ENCODE data around the gene CYB5A.
"Not testable (repeated sequence)": the region's sequence is repeated elsewhere in the genome, so short reads cannot be mapped to it uniquely, and the experiment has no call there.

Gene CYB5A

GRCh38 chr18:74291771-74292540 is at the start of gene CYB5A:
Gene CYB5A, minus strand, starts transcription at chr18:74291963. Its CDS starts 88 bp downstream, at chr18:74291875.
- DNase-seq (ENCODE audit: low read depth) = peak; percentile 98

DNA sequence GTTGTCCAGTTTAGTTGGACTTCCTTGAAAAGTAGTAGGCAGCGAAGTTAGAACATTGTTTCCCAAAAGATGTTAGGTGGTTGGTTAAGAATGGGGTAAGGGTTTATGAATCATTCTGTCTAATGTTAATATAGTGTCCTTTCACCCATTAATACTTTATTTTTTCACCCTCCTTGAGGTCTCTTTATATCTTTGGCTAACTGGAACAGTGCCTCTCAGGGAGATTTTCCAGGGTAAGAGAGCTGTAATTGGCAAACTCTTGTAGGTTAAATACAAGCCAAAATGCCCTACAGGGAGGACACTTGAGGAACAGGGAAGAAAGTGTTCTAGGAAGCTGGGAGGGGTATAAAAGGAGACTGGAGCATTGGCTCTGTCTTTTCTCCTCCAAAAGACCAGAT is 46.1 kb upstream of the CYB5A start:
- DNase-seq (ENCODE audit: low read depth) = no peak

DNA sequence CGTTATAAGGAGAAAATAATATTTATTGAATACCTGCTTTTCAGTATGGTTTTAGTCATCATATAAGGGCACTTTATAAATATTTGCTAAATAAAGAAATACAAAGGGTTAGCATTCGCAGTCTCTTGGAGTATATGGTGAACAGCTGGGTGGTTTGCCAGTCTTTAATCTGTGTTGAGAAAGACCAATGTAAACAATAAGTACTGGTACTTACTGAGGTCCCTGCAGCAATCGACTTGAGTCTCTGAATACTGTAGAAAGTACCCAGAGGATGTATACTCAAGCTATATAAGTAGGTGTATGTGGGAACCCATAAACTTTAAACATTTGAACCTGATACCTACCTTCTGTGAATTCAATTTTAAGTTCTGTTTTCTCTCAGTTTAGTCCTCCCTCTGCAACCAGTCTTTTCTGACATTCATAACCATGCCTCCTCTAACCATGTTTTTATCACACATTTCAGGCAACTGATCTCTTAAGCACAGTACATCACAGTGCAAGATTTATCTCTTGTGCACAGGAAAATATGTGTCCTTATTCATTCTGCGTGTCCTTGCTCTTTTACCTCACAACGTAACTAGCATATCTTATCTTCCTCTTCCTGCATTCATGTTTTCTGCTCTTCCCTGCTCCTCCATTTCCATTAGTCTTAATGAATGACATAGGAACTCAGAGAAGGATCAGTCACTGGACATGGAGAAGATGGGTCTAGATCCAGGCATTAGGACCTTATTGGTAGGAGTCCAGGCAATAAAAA is 45.6 kb upstream of the CYB5A start:
- no peak for DNase-seq (ENCODE audit: low read depth)

DNA sequence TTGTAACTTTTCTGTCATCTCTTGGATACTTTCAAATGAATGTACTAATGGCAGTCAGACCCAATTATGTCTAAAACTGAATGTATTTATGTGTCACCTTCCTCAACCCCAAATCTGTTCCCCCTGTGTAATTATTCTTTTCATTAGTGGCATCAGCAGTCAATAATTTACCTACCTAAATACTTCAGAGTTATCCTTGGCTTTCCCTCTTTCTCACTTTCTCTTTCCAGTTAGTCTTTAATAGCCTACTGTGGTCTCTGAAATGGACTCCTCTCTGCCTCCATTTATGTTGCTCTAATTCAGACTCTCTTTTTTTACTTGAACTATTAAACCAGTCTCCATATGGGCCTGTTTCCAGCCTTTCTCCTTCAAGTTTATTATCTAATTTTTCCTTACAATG is 44.9 kb upstream of the CYB5A start:
- DNase-seq (ENCODE audit: low read depth) = no peak

DNA sequence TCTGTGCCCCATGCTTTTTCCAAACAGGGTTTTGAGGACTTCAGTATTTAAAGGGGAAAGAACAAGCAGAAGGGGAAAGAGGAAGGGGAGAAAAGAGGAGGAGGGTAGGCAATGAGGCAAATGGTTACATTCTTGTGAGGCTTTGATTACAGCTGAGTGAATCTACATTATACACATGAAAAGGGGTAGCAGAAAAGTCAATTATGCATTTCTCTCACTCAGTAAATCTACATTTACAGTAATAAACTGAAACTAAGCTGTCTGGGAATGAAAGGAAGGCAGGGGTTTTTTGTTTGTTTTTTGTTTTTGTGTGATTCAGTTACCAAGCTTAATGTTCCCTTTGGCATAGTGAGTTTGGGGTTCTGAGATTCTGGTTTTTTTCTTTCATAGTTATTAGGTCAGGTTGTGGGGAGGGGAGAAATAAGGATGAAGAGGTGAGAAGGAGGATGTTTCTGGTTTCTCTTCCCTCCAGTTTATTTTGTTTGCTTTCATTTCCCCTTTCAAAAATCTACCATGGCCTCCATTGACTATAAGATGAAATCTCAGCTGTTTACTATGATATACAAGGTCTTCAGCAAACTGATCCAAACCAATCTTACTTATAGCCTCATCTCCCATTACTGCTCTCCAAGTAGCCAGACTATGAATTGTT is 42.6 kb upstream of the CYB5A start:
- no peak for DNase-seq (ENCODE audit: low read depth)

DNA sequence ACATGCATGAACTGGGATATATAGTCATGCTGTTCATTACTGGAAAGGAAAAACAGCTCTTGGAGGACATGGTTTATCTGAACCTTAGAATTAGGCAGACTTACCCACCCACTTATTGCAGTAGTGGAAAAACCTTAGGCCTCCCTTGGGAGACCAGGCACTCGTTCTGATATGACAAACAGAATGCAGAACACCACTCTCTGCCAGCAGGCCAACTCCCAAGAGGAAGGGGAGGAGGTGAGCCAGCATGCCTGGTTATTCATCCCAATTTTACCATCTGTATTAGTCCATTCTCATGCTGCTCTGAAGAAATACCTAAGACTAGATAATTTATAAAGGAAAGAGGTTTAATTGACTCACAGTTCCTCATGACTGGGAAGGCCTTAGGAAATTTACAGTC is 41.3 kb upstream of the CYB5A start:
- DNase-seq (ENCODE audit: low read depth) = no peak

DNA sequence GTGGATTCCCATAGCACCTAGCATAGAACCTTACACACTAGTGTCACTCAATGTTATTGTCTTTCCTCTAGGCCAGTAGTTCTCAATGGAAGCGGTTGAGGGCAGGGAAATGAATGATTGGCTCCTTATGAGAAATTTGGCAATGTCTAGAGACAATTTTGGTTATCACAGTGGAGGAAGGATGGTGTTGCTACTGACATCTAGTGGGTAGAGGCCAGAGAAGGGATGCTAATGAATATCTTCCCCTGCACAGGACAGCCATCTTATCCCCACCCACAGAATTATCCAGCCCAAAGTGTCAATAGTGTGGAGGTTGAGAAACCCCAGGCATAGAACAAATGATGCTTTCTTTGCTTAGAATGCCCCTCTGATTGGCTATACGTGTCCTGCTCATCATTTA is 39.6 kb upstream of the CYB5A start:
- no peak for DNase-seq (ENCODE audit: low read depth)

GRCh38 chr18:74329688-74330205 is 38.0 kb upstream of the CYB5A start:
- DNase-seq (ENCODE audit: low read depth) = no peak

DNA sequence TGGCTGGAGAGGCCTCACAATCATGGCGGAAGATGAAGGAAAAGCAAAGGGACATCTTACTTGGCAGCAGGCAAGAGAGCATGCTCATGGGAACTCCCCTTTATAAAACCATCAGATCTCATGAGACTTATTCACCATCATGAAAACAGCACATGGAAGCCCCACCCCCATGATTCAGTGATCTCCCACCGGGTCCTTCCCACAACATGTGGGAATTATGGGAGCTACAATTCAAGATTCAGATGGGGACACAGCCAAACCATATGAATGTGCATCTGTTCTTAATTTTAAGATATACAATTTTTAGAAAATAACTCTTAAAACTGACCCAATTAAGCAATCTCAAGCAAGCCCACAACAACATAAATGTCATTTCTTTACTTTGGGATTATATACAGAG is 36.4 kb upstream of the CYB5A start:
- no peak for DNase-seq (ENCODE audit: low read depth)

- not testable (repeated sequence) for DNase-seq (ENCODE audit: low read depth)
These were observed 35.0 kb upstream of the CYB5A start for GRCh38 chr18:74326791-74327190.

DNA sequence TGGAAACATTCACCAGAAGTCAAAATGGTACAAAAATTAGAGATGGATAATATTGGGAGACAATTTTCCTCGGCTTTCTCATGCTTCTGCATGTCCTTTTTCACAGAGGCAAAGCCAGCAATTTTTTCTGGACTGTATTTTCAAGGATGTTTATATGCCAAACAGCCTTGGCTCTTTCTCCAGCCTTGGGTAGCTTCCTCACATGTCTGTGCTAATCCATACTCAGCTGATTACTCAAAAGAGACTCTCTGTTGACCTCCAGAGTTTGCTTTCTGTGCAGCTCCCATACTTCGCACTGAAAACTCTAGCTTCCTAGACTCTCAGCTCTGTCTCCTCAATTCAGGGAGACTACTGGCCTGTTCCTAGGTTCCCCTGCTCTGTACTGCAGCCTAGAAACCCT is 34.5 kb upstream of the CYB5A start:
- no peak for DNase-seq (ENCODE audit: low read depth)

DNA sequence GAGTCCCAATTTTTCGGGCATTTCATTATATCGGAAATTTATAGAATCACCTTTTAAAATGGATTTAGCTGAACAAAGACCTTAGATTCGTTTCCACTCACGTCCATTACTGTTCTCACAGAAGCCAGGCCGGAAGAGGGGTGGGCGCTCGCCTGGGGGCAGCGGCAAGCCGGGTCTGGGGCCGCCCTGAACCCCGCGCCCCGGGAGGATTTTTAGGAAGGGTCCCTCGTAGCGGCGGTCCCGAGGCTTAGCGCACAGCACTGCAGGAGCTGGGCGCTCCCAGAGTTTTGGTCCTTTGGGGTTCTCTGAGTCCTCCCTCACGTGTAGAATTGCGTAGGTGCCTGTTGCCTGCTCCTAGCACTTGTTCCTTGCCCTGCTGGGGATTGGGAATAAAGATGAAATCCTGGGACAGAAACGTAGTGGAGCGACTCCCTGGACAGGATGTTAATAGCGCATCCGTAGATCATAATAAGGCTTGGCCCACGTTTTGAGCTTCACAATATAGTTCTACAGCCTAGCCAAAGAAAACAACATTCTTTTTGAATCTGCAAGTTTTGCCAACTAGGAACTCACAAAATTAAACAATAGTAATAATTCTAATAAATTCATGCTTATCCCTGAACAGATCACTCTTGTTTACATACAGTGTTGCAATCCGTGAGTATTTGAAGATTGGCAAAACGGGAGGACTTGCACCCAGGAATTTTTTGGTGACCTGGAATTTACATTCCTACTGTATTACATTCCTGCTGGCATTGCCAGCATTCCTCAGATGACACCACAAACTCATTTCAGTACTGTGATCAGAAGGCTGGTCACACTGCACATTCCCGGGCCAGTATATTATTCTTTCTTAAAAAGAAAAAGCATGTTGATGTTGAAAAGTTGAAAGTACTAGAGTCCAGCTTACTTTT is 24.8 kb upstream of the CYB5A start:
- DNase-seq (ENCODE audit: low read depth) = no peak

DNA sequence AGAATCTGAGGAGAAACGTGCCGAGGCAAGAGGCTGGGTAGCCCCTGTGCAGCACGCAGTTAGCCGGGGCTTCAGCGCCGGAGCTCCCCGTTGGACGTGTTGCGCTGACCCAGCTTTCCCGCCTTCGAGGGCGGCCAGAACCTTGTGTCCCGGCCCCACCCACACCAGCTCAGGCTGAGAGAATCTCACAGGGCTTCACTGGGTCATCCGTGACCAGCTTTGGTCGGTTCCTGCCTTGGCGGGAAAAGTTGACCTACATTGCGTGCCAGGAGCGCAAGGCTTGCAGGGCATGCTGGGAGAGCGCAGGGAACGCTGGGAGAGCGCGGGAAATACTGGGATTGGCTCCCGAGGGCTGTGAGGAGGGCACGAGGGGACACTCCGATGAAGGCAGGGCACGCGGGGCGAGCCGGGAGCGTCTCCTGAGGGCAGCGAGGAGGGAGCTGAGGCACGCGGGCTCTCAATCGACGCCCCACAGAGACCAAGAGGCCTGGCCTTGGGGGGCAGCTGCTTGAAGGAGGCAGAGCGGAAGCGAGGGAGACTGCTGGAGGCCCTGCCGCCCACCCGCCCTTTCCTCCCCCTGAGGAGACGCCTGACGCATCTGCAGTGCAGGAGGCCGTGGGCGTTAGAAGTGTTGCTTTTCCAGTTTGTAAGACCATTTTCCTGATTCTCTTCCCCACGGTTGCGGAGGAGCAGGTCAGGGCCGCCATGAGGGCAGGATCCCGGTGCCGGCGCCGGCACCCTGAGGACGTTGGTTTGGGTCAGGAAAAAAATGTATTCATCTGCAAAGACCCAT is 23.9 kb upstream of the CYB5A start, which contains the start of gene C18orf63:
C18orf63 (plus strand) TSS at position 376 of the 793 bp plus-strand sequence. CDS start 2,027 bp downstream, outside the sequence.
- DNase-seq (ENCODE audit: low read depth) = no peak

DNA sequence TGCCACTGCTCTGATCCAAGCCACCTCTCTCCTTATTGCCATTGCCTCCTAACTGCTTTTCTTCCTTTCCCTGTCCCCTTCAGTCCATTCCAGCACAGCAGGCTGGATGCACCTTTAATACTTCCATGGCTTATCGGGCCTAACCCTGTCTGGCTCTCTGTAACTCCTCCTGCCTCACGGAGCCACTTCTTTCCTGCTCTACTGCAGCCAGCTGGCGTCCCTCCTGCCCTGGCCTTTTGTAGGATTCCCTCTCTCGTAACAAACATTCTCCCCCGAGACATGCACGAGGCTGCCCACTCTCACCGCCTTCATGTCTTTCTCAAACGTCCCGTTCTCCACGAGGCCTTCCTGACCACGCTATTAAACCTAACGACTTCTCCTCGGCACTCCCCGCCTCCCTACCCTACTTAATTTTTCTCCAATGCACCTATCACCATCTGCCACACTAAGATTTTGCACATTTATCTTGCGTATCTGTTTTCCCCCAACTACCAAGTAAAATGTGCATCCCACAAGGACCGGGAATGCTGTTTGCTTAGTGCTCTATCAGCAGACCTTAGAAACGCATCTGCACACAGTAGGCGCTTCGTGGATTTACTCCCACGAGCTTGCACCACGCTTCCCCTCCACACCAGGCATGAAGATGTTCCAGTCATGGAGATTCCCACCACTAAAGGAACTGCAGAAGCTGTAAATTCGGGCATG is 23.1 kb upstream of the CYB5A start:
- no peak for DNase-seq (ENCODE audit: low read depth)

DNA sequence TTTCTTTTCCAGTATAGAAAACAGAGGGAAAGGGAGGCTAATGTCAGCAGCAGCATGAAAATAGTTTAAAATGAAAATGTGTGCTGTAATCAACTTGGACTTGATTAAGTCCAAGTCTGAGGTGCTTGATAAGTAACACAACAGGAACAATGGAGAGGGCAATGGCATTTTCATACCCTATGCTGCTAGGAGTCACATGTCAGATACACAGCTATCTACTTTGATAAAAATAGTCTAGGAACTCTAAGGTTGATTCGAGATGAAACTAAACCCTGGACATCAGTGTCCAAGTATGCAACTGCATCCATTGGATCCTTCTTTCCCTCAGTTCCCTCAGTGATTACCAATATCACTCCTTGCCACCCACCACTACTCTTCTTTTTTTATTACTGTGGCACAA is 19.2 kb upstream of the CYB5A start:
- DNase-seq (ENCODE audit: low read depth) = no peak

DNA sequence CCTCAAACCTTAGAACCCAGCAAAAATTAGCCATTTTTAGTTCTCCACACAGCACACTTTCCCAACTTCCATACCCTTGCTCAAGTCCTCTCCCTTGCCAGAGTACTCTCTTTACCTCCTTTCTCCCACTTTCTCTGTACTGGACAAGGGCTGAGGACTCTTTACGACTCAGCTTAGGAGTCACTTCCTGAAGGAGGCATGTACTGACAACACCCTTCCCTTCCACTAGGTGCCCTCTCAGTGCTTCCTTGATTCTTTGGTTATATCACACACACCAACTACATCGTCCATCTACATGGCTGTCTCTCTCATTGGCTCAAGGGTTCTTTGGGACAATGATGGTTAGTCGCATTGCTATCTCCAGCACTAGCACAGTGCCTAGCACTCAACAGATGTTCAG is 18.6 kb upstream of the CYB5A start:
- DNase-seq (ENCODE audit: low read depth) = no peak

DNA sequence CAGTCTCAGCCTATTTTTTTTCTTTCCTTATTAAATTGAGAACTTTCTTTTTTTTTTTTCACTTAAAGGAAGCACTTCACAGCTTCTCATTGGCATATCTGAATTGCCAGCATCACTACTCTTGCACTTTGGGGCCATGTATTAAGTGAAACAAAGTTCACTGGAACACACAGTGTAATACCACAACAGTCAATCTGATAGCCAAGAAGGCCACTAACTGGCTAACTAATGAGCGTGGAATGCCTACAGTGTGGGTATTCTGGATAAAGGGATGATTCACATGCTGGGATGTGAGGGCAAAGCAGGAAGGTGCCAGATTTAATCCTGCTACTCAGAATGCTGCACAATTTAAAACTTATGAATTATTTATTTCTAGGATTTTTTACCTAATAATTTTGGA is 12.2 kb upstream of the CYB5A start:
- no peak for DNase-seq (ENCODE audit: low read depth)

DNA sequence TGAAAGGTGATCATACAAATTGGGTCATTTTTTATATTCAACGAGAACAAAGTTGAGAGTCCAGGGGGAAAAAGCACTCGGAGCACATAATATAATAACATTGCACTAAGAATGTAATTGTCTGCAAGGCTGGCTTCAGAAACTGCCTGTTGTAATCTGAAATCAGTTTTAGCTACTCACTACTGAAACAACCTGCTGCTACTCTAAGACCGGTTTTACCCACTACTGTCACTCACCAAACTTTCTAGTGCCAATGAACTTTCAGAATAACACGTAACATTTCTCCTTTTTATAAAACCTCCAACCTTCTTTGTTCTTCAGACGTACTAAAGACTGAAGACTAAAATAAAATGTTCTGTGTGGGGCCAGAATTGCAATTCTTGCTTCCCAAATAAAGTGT is 11.5 kb upstream of the CYB5A start:
- DNase-seq (ENCODE audit: low read depth) = no peak

DNA sequence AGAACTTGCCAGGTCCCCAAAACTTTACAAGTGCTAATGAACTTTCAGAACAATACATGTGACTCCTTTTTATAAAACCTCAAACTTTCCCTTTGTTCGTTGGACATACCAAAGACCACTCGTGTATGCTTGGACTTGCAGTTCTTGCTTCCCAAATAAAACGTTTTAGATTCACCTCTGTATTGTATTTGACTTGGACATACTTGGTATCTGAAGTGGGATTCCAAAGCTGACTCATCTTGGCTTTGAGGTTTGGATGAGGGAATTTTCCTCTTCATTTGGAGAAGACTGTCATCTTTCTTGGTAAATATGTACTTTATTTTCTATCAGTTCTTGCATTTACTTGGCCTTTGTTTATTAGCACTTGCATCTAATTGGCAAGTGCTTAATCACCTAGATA is 8.0 kb upstream of the CYB5A start:
- no peak for DNase-seq (ENCODE audit: low read depth)

DNA sequence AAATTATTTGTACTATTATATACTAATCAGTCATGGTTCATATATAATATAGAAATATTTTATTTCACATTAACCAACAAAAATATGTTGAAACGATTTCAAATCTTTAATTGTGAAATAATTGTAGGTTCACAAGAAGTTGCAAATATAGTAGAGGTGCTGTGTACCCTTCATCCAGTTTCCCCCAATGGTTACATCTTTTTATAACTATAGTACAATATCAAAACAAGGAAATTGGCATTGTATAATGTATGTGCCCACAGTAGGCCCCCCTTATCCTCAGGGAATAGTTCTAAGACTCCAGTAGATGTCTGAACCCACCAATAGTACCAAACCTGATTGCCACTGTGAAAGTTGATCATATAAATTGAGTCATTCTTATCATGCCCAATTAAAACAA is 7.4 kb upstream of the CYB5A start:
- no peak for DNase-seq (ENCODE audit: low read depth)
